ENCODE results near the gene DIPK1A. TPM values are rescaled to one million over a fixed set of nuclear protein-coding genes. Genes with fewer than 3 reads are reported as not detected.
"Not testable (repeated sequence)": the region's sequence is repeated elsewhere in the genome, so short reads cannot be mapped to it uniquely, and the experiment has no call there.

The DIPK1A gene
- total RNA-seq, 2 donors from 2014 or later = 2.2 to 4.2 TPM

DNA sequence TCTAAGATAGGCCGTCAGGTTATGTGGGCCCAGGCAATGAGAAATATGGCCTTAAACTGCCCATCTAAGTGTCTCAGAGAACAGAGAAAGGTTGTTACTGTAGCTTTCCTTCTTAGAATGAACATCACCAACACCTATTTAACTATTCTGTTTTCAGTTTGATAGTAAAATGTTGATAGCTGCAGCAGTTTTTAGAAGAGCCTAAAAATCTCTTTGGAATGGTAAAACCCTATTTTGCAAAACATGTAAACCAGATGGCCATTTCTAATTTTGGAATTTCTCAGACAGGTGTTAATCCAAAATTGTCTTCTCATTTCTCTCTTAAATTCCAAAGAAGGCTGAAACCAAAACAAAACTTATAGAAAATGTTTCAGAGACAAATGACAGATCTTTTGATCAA lies 57.5 kb downstream of the DIPK1A start:
- Mint-ChIP-seq H3K27me3 (no peaks in the 10 kb centered on the region), H3K36me3 (peaks cover 21% of the 10 kb centered on the region), H3K27ac (peak overlapping the region in 1 of 2 donors; percentile 82), H3K4me3 (no peak overlapping the region), H3K9me3 (peaks cover 3% of the 10 kb centered on the region), H3K4me1 (ENCODE audit: low read depth in 2 of 2) (peaks cover 13 to 25% of the 10 kb centered on the region in 2 donors)
- DNase-seq (ENCODE audit: low spot score) = no peak
- ATAC-seq = no peak

- ATAC-seq (peak in 1 of 2 donors; percentile 17), DNase-seq (ENCODE audit: low spot score) (no peak)
- no peaks in the 10 kb centered on the region for H3K27me3 Mint-ChIP-seq
- H3K4me1 Mint-ChIP-seq (ENCODE audit: low read depth in 2 of 2) = peaks cover 13 to 25% of the 10 kb centered on the region in 2 donors
- H3K4me3 Mint-ChIP-seq = no peak overlapping the region
- H3K36me3 Mint-ChIP-seq = peaks cover 16% of the 10 kb centered on the region
- peaks cover 3% of the 10 kb centered on the region for H3K9me3 Mint-ChIP-seq
- no peak overlapping the region for H3K27ac Mint-ChIP-seq
Measured at GRCh38 chr1:92902406-92902744, 58.9 kb downstream of the DIPK1A start.

GRCh38 chr1:92901699-92902405 lies 59.4 kb downstream of the DIPK1A start:
- H3K27ac Mint-ChIP-seq = no peak overlapping the region
- DNase-seq (ENCODE audit: low spot score) (no peak), ATAC-seq (peak in 1 of 2 donors; percentile 20)
- peaks cover 3% of the 10 kb centered on the region for H3K9me3 Mint-ChIP-seq
- peaks cover 13 to 25% of the 10 kb centered on the region in 2 donors for H3K4me1 Mint-ChIP-seq (ENCODE audit: low read depth in 2 of 2)
- H3K36me3 Mint-ChIP-seq = peaks cover 16% of the 10 kb centered on the region
- H3K27me3 Mint-ChIP-seq = no peaks in the 10 kb centered on the region
- H3K4me3 Mint-ChIP-seq = no peak overlapping the region

DNA sequence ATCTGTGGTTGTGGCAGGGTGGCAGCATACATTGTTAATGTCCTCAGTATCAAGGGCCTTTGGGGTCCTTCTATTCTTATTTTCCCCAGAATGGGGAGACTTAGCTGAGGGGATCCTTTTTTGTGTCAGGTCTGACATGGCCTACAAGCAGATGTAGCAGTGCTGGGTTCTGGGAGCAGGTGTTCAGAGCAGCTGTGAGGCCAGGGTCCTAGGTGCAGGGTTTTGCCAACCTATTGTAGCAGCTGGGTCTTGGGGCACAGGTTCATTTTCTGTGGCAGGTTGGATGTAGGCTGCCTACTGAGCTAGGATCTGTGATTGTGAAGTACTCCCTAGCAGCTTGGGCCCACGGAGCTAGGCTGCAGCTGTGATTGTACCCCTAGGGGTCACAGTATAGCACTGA lies 60.1 kb downstream of the DIPK1A start:
- peaks cover 13 to 25% of the 10 kb centered on the region in 2 donors for H3K4me1 Mint-ChIP-seq (ENCODE audit: low read depth in 2 of 2)
- no peak overlapping the region for H3K4me3 Mint-ChIP-seq
- peak overlapping the region in 1 of 2 donors; percentile 58 for H3K27ac Mint-ChIP-seq
- H3K36me3 Mint-ChIP-seq = peaks cover 16% of the 10 kb centered on the region
- ATAC-seq (no peak), DNase-seq (ENCODE audit: low spot score) (no peak)
- H3K27me3 Mint-ChIP-seq = no peaks in the 10 kb centered on the region
- H3K9me3 Mint-ChIP-seq = peaks cover 3% of the 10 kb centered on the region

GRCh38 chr1:92900539-92900938 lies 60.7 kb downstream of the DIPK1A start:
- peaks cover 16% of the 10 kb centered on the region for H3K36me3 Mint-ChIP-seq
- peak overlapping the region in 1 of 2 donors; percentile 58 for H3K27ac Mint-ChIP-seq
- H3K9me3 Mint-ChIP-seq = peaks cover 3% of the 10 kb centered on the region
- H3K4me1 Mint-ChIP-seq (ENCODE audit: low read depth in 2 of 2) = peaks cover 13 to 25% of the 10 kb centered on the region in 2 donors
- H3K27me3 Mint-ChIP-seq = no peaks in the 10 kb centered on the region
- DNase-seq (ENCODE audit: low spot score) (no peak), ATAC-seq (no peak)
- H3K4me3 Mint-ChIP-seq = no peak overlapping the region

GRCh38 chr1:92899780-92900179 lies 61.5 kb downstream of the DIPK1A start:
- Mint-ChIP-seq H3K27ac (no peak overlapping the region), H3K9me3 (peaks cover 3% of the 10 kb centered on the region), H3K27me3 (no peaks in the 10 kb centered on the region)

GRCh38 chr1:92898053-92898452 lies 63.2 kb downstream of the DIPK1A start:
- not testable (repeated sequence) for H3K9me3 Mint-ChIP-seq; DNase-seq (ENCODE audit: low spot score); H3K27me3 Mint-ChIP-seq; H3K4me3 Mint-ChIP-seq
- Mint-ChIP-seq H3K4me1 (ENCODE audit: low read depth in 2 of 2) (peaks cover 15 to 28% of the 10 kb centered on the region in 2 donors), H3K27ac (peak overlapping the region in 1 of 2 donors; percentile 56), H3K36me3 (peaks cover 20% of the 10 kb centered on the region)
- ATAC-seq = peak; percentile 60 to 74

More at GRCh38 chr1:92899780-92900179, 61.5 kb downstream of the DIPK1A start:
- ATAC-seq (no peak), DNase-seq (ENCODE audit: low spot score) (no peak)
- Mint-ChIP-seq H3K4me1 (ENCODE audit: low read depth in 2 of 2) (peaks cover 13 to 25% of the 10 kb centered on the region in 2 donors), H3K4me3 (no peak overlapping the region), H3K36me3 (peaks cover 16% of the 10 kb centered on the region)

GRCh38 chr1:92887465-92887864 lies 73.8 kb downstream of the DIPK1A start:
- Mint-ChIP-seq H3K4me3 (no peak overlapping the region), H3K27me3 (no peaks in the 10 kb centered on the region)
- no peak for DNase-seq (ENCODE audit: low spot score)

DNA sequence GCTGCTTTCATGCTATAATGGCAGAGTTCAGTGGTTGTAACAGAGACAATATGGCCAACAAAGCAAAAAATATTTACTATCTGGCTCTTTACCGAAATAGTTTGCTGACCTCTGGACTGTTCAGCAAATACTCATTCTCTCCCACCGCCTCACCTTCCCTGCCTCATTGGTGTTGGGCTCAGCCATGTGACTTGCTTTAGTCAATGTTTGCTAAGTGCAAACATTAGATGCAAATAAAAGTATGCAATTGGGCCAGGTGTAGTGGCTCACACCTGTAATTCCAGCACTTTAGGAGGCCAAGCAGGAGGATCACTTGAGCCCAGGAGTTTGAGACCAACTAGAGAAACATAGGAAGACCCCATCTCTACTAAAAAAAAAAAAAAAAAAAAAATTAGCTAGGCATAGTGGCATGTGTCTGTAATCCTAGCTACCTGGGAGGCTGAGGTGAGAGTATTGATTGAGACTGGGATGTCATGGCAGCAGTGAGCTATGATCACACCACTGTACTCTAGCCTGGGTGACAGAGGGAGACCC lies 74.3 kb downstream of the DIPK1A start:
- no peaks in the 10 kb centered on the region for H3K27me3 Mint-ChIP-seq
- ATAC-seq (no peak), DNase-seq (ENCODE audit: low spot score) (no peak)
- H3K4me1 Mint-ChIP-seq (ENCODE audit: low read depth in 2 of 2) = peaks cover 19 to 22% of the 10 kb centered on the region in 2 donors
- H3K9me3 Mint-ChIP-seq = no peaks in the 10 kb centered on the region
- H3K36me3 Mint-ChIP-seq = no peaks in the 10 kb centered on the region
- no peak overlapping the region for H3K4me3 Mint-ChIP-seq
- peak overlapping the region in 1 of 2 donors; percentile 28 for H3K27ac Mint-ChIP-seq

More at GRCh38 chr1:92887465-92887864, 73.8 kb downstream of the DIPK1A start:
- Mint-ChIP-seq H3K36me3 (peaks cover under 1% of the 10 kb centered on the region), H3K4me1 (ENCODE audit: low read depth in 2 of 2) (peaks cover 15 to 22% of the 10 kb centered on the region in 2 donors), H3K9me3 (no peaks in the 10 kb centered on the region), H3K27ac (peak overlapping the region in 1 of 2 donors; percentile 28)
- ATAC-seq = no peak

DNA sequence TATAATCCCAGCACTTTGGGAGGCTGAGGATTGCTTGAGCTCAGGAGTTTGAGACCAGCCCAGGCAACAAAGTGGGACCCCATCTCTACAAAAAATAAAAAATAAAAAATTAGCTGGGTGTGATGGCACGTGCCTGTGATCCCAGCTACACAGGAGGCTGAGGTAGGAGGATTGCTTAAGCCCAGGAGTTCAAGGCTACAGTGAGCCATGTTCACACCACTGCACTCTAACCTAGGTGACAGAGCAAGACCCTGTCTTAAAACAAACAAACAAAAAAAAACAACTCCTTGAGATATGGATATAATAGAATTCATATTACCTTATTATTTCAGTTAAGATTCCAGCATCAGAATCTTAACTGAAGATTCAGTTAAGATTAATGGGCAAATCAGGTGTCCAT lies 77.1 kb downstream of the DIPK1A start:
- no peaks in the 10 kb centered on the region for H3K9me3 Mint-ChIP-seq
- H3K27me3 Mint-ChIP-seq = no peaks in the 10 kb centered on the region
- no peak overlapping the region for H3K4me3 Mint-ChIP-seq
- H3K4me1 Mint-ChIP-seq (ENCODE audit: low read depth in 2 of 2) = peaks cover 19 to 27% of the 10 kb centered on the region in 2 donors
- H3K27ac Mint-ChIP-seq = peak overlapping the region; percentile 78 to 95
- ATAC-seq (no peak), DNase-seq (ENCODE audit: low spot score) (no peak)
- H3K36me3 Mint-ChIP-seq = no peaks in the 10 kb centered on the region

DNA sequence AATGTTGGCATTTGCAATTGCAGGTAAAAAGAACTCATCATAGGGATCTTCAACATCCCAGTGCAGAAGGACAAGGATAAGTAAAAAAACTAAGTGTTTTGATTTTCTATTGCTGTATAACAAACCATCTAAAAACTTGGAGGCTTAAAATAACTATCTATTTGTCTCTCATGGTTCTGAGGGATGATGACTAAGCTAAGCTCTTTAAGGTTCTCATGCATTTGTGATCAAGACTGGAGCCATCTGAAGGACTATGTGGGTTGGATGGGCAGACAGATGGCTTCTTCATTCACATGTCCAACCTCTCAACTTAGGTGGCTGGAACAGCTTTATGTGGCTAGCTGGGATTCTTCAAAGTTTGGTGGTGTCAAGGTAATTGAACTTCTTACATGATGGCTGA lies 78.0 kb downstream of the DIPK1A start:
- no peaks in the 10 kb centered on the region for H3K36me3 Mint-ChIP-seq
- H3K4me1 Mint-ChIP-seq (ENCODE audit: low read depth in 2 of 2) = peaks cover 19 to 28% of the 10 kb centered on the region in 2 donors
- no peaks in the 10 kb centered on the region for H3K9me3 Mint-ChIP-seq
- H3K4me3 Mint-ChIP-seq = peak overlapping the region; percentile 69
- ATAC-seq = peak; percentile 36 to 52
- peak overlapping the region; percentile 78 to 95 for H3K27ac Mint-ChIP-seq
- no peak for DNase-seq (ENCODE audit: low spot score)
- H3K27me3 Mint-ChIP-seq = no peaks in the 10 kb centered on the region

GRCh38 chr1:92882819-92883218 lies 78.4 kb downstream of the DIPK1A start:
- H3K4me3 Mint-ChIP-seq = peak overlapping the region; percentile 69
- H3K27ac Mint-ChIP-seq = peak overlapping the region; percentile 78 to 95
- H3K27me3 Mint-ChIP-seq = no peaks in the 10 kb centered on the region
- DNase-seq (ENCODE audit: low spot score) = peak; percentile 73
- peaks cover 23 to 32% of the 10 kb centered on the region in 2 donors for H3K4me1 Mint-ChIP-seq (ENCODE audit: low read depth in 2 of 2)
- no peaks in the 10 kb centered on the region for H3K36me3 Mint-ChIP-seq
- ATAC-seq = peak; percentile 84 to 92
- H3K9me3 Mint-ChIP-seq = no peaks in the 10 kb centered on the region

DNA sequence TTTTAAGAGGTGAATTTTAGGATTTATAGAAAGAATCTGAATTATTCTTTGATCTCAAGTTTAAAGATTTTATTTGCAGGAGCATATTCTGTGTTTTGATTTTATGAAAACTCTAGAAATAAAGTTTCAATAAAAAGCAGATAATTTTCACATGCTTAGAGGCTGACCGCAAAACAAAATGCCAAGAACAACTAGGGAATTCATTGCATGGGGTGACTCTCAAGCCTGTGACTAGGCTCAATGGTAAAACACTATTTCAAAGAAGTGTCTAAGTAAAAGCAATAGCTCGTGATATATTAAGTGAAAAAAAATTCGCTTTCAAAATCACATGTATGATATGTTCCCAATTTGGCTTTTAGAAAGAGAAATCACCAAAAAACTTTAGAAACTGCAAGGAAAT lies 79.9 kb downstream of the DIPK1A start:
- no peak for DNase-seq (ENCODE audit: low spot score)
- H3K36me3 Mint-ChIP-seq = no peaks in the 10 kb centered on the region
- peaks cover 33 to 36% of the 10 kb centered on the region in 2 donors for H3K4me1 Mint-ChIP-seq (ENCODE audit: low read depth in 2 of 2)
- H3K4me3 Mint-ChIP-seq = no peak overlapping the region
- H3K9me3 Mint-ChIP-seq = no peaks in the 10 kb centered on the region
- H3K27ac Mint-ChIP-seq = no peak overlapping the region
- H3K27me3 Mint-ChIP-seq = no peaks in the 10 kb centered on the region
- ATAC-seq = no peak

- DNase-seq (ENCODE audit: low spot score) = no peak
- no peak for ATAC-seq
- H3K4me3 Mint-ChIP-seq = no peak overlapping the region
- no peaks in the 10 kb centered on the region for H3K9me3 Mint-ChIP-seq
- no peaks in the 10 kb centered on the region for H3K36me3 Mint-ChIP-seq
- H3K27ac Mint-ChIP-seq = peak overlapping the region; percentile 8 to 75
- no peaks in the 10 kb centered on the region for H3K27me3 Mint-ChIP-seq
- peaks cover 33 to 39% of the 10 kb centered on the region in 2 donors for H3K4me1 Mint-ChIP-seq (ENCODE audit: low read depth in 2 of 2)
Measured at GRCh38 chr1:92879316-92879968, 81.8 kb downstream of the DIPK1A start.

All from natural killer cell treated with Interleukin-12 subunit alpha and Interleukin-12 subunit beta and Interleukin-15 and Interleukin-18, amount 100 ng/mL, for 72 hours (primary cell).